Transverse colon (tissue), 3 donors: Measurements from ENCODE around the gene PKD2.

Source experiments
- POLR2A ChIP-seq: fragments of 450-650 bp; IDR thresholded peaks from one replicate; pipeline ENCODE4 v1.6.1; 2016; ENCODE audit warnings: antibody characterized with exemption, mild to moderate bottlenecking, moderate library complexity
- TF ChIP-seq, protein P1 (sequence below), 5 experiments: fragments of 200-600 bp in 3 of 5; fragments of 450-650 bp in 2 of 5; sonication (generic) in 3 of 5; IDR thresholded peaks; 1 replicate in 2 of 5; 2 replicates in 3 of 5; pipeline ENCODE4 v1.5.1; 2016 to 2017; ENCODE audit warnings: antibody characterized with exemption in 5 of 5, inconsistent platforms in 3 of 5, mild to moderate bottlenecking in 2 of 5, moderate library complexity in 1 of 5

GRCh38 chr4:88109123-88109881, 101.9 kb downstream of the PKD2 start:
- TF ChIP-seq, protein P1, sequence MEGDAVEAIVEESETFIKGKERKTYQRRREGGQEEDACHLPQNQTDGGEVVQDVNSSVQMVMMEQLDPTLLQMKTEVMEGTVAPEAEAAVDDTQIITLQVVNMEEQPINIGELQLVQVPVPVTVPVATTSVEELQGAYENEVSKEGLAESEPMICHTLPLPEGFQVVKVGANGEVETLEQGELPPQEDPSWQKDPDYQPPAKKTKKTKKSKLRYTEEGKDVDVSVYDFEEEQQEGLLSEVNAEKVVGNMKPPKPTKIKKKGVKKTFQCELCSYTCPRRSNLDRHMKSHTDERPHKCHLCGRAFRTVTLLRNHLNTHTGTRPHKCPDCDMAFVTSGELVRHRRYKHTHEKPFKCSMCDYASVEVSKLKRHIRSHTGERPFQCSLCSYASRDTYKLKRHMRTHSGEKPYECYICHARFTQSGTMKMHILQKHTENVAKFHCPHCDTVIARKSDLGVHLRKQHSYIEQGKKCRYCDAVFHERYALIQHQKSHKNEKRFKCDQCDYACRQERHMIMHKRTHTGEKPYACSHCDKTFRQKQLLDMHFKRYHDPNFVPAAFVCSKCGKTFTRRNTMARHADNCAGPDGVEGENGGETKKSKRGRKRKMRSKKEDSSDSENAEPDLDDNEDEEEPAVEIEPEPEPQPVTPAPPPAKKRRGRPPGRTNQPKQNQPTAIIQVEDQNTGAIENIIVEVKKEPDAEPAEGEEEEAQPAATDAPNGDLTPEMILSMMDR (IDR thresholded peaks at IDR 0.05): no peak
- no peak for TF ChIP-seq POLR2A
